Measurements from ENCODE around the gene LCORL. TPM values are rescaled to one million over a fixed set of nuclear protein-coding genes. Genes with fewer than 3 reads are reported as not detected.

LCORL gene
- total and polyA plus RNA-seq, 9 of the 15 experiments (the other 6 are each of a cell fraction or from before 2014, with no cell fraction given), result 3.1 to 24.5 (median 11.1) TPM

- TF ChIP-seq CCNT2 (IDR thresholded peaks at IDR 0.05; ENCODE audit: borderline replicate concordance, extremely low read depth, insufficient read length, low read depth, low read length) (no peak), FUS (optimal IDR thresholded peaks at IDR 0.05; ENCODE audit: low read depth, low read length) (no peak)
Observed at GRCh38 chr4:17912011-17912410, 109.5 kb downstream of the LCORL start (continued).

- H3K9ac ChIP-seq (ENCODE audit: insufficient read depth in 1 of 2, low read depth in 2 of 2, low read length in 2 of 2), result no peak overlapping the region
- H3K27me3 ChIP-seq (ENCODE audit: control insufficient read depth in 2 of 2, insufficient read depth in 2 of 2, low read length in 2 of 2), result no peaks in the 10 kb centered on the region
- no peaks in the 10 kb centered on the region for H3K9me1 ChIP-seq (ENCODE audit: control insufficient read depth, insufficient read depth, low read length)
- ATAC-seq (no peak), FAIRE-seq (no peak), DNase-seq (ENCODE audit: extremely low read depth in 1 of 4, low spot score in 3 of 4) (no peak)
- POLR2A ChIA-PET, result interaction anchor here (0.7 kb wide), 1 partner anchor 8 kb away, joined by 3 read pairs; no protein-coding TSS in a partner anchor
- H3K4me1 ChIP-seq (replicated peaks in 1 of 2; ENCODE audit: control insufficient read depth in 2 of 2, insufficient read depth in 2 of 2, low read length in 2 of 2), result no peaks in the 10 kb centered on the region
- TF ChIP-seq ARNT (IDR thresholded peaks at IDR 0.05) (no peak), MYNN (IDR thresholded peaks at IDR 0.05) (no peak), MYNN (CRISPR knock-in tag; IDR thresholded peaks at IDR 0.05) (no peak), EWSR1 (IDR thresholded peaks at IDR 0.05; ENCODE audit: borderline replicate concordance, low read depth, partially characterized antibody) (no peak), ZNF121 (CRISPR knock-in tag; conservative IDR thresholded peaks at IDR 0.05) (no peak), RBBP5 (IDR thresholded peaks at IDR 0.05; ENCODE audit: borderline replicate concordance, insufficient read depth, low read length, poor library complexity, severe bottlenecking) (no peak), POLR3G (IDR thresholded peaks at IDR 0.05; ENCODE audit: extremely low read depth, insufficient read length, insufficient replicate concordance) (no peak), DMBX1 (CRISPR knock-in tag; IDR thresholded peaks at IDR 0.05; ENCODE audit: borderline replicate concordance) (no peak), ZHX1 (conservative IDR thresholded peaks at IDR 0.05; ENCODE audit: low read length) (no peak), TRIM25 (IDR thresholded peaks at IDR 0.05; ENCODE audit: borderline replicate concordance) (no peak), SLC30A9 (CRISPR knock-in tag; IDR thresholded peaks at IDR 0.05) (no peak), GABPB1 (CRISPR knock-in tag; IDR thresholded peaks at IDR 0.05) (no peak)
- CTCF ChIA-PET (ENCODE audit: low intra/inter-chr PET ratio), result no interaction called here
- H3K4me3 ChIP-seq, result no peak overlapping the region
- in situ Hi-C loops (cut with MboI), result no loop called here
- H2AFZ ChIP-seq (ENCODE audit: low read depth, low read length), result no peak overlapping the region
- H3K4me2 ChIP-seq (ENCODE audit: insufficient read depth, low read length), result no peak overlapping the region
- no peaks in the 10 kb centered on the region for H3K79me2 ChIP-seq (ENCODE audit: control insufficient read depth, insufficient read depth, low read length)
- no peaks in the 10 kb centered on the region for H4K20me1 ChIP-seq (replicated peaks; ENCODE audit: control insufficient read depth, insufficient read depth, low read length)
- H3K9me3 ChIP-seq (replicated peaks; ENCODE audit: control insufficient read depth, insufficient read depth, low read depth, low read length), result no peaks in the 10 kb centered on the region
- no peak overlapping the region for H3K27ac ChIP-seq (ENCODE audit: extremely low read depth, low read depth, low read length)
- BruUV-seq (replicated peaks), result no TSS peak
- 89% methylated on average over 11 of the region's 11 CpGs for WGBS (ENCODE audit: insufficient coverage, low coverage, missing lambda C conversion rate)
- intact Hi-C loops (cut with micrococcal nuclease), result no loop called here
- H3K36me3 ChIP-seq (ENCODE audit: control insufficient read depth, insufficient read depth, low read length), result no peaks in the 10 kb centered on the region; the same call in 2 of the 3 replicates
Observed at GRCh38 chr4:17911608-17912007, 109.9 kb downstream of the LCORL start.

Measured in K562 (cell line).